A673 (cell line): Measurements from ENCODE around the gene TUBA4B. TPM values are rescaled to one million over a fixed set of nuclear protein-coding genes. Genes with fewer than 3 reads are reported as not detected.
A peak's percentile ranks its signal among the peaks of the same experiment; 100 is the strongest.

Experiments
- BruUV-seq: library from RNA; stranded (reverse); fragments of 400-500 nt; replicated peaks from 2 replicates; lab custom pipeline; 2021; lab: Mats Ljungman, UMichigan
- CTCF ChIA-PET: fragments of 300-600 bp; sonication (Branson Sonifier 250); formaldehyde crosslinking; loops from one replicate; lab custom pipeline; 2022; ENCODE audit warnings: antibody characterized with exemption; lab: Charles Lee
- POLR2A ChIA-PET: fragments of 300-600 bp; sonication (Branson Sonifier 250); formaldehyde crosslinking; loops from one replicate; lab custom pipeline; 2022; ENCODE audit warnings: antibody characterized with exemption; ENCODE audit not compliant: low non-redundant PET; lab: Charles Lee
- DNase-seq: peaks from one replicate; pipeline ENCODE4 v3.0.0-alpha.2; 2015; ENCODE audit warnings: low spot score
- H3K27ac ChIP-seq: fragments of 200-600 bp; sonication (generic); 2 replicates; pipeline ENCODE4 v1.5.1; 2016; ENCODE audit warnings: mixed run types, low read depth, mild to moderate bottlenecking, mixed read lengths, antibody characterized with exemption, low read length; ENCODE audit not compliant: poor library complexity, severe bottlenecking
- H3K27me3 ChIP-seq: fragments of 200-600 bp; sonication (generic); replicated peaks from 2 replicates; pipeline ENCODE4 v1.6.1; 2017; ENCODE audit warnings: mixed run types, low read depth, mild to moderate bottlenecking, mixed read lengths, antibody characterized with exemption, low read length; ENCODE audit not compliant: insufficient read depth, poor library complexity
- H3K36me3 ChIP-seq: fragments of 200-600 bp; sonication (generic); 2 replicates; pipeline ENCODE4 v1.6.1; 2016; ENCODE audit warnings: mixed run types, mild to moderate bottlenecking, mixed read lengths, antibody characterized with exemption, low read length; ENCODE audit not compliant: insufficient read depth, poor library complexity, severe bottlenecking
- H3K4me1 ChIP-seq: fragments of 200-600 bp; sonication (generic); 2 replicates; pipeline ENCODE4 v1.6.1; 2017; ENCODE audit warnings: mixed run types, mild to moderate bottlenecking, mixed read lengths, antibody characterized with exemption, low read length; ENCODE audit not compliant: insufficient read depth, poor library complexity, severe bottlenecking
- H3K4me3 ChIP-seq: fragments of 200-600 bp; sonication (generic); 2 replicates; pipeline ENCODE4 v1.5.1; 2016; ENCODE audit warnings: low read depth, mixed run types, mild to moderate bottlenecking, mixed read lengths, low read length; ENCODE audit not compliant: poor library complexity, severe bottlenecking
- H3K9me3 ChIP-seq: fragments of 200-600 bp; sonication (generic); 2 replicates; pipeline ENCODE4 v1.6.1; 2016; ENCODE audit warnings: mixed run types, low read depth, mild to moderate bottlenecking, mixed read lengths, antibody characterized with exemption, low read length; ENCODE audit not compliant: poor library complexity, severe bottlenecking
- CTCF ChIP-seq: fragments of 300-800, 200-600 bp; sonication (generic); conservative IDR thresholded peaks from 2 replicates; pipeline ENCODE4 v1.5.1; 2017; ENCODE audit warnings: low read depth, mild to moderate bottlenecking, antibody characterized with exemption, low read length, moderate library complexity, mixed read lengths
- EZH2 ChIP-seq: fragments of 200-600 bp; sonication (generic); IDR thresholded peaks from 2 replicates; pipeline ENCODE4 v1.6.1; 2017; ENCODE audit warnings: borderline replicate concordance, low read depth, mild to moderate bottlenecking, mixed read lengths, antibody characterized with exemption, low read length; ENCODE audit not compliant: poor library complexity, severe bottlenecking
- intact Hi-C: fragments of 100-400 bp; cut with micrococcal nuclease; formaldehyde crosslinking; loops from one replicate; pipeline ENCODE4 v1.10.0; 2022; ENCODE audit not compliant: unreplicated experiment
- total RNA-seq: library from RNA; stranded (reverse); gene quantifications from 2 replicates; pipeline ENCODE4 v1.2.3, GENCODE V29; 2021

TUBA4B gene
- total RNA-seq, 1 experiment from 2014 or later, result not detected

GRCh38 chr2:219216535-219216915 is 36.5 kb upstream of the TUBA4B start:
- peak overlapping the region; percentile 91 for H3K27ac ChIP-seq
- no peak for DNase-seq
- ChIA-PET POLR2A (interaction anchor here (0.8 kb wide), 1 partner anchor 16 kb away, joined by 5 read pairs; no protein-coding TSS in a partner anchor), CTCF (no interaction called here)
- peaks cover 64% of the 10 kb centered on the region for H3K36me3 ChIP-seq
- TF ChIP-seq EZH2, result no peak
- TF ChIP-seq CTCF, result no peak
- H3K27me3 ChIP-seq, result no peaks in the 10 kb centered on the region
- H3K4me1 ChIP-seq, result peaks cover 23% of the 10 kb centered on the region
- intact Hi-C loops, result loop anchor here (5.0 kb wide), 1 partner anchor 39 kb away; the partner anchor contains the start of genes CNPPD1 and RETREG2
- no peaks in the 10 kb centered on the region for H3K9me3 ChIP-seq
- BruUV-seq, result no TSS peak
- peak overlapping the region; percentile 66 for H3K4me3 ChIP-seq

- Histone ChIP-seq H3K27me3 (no peaks in the 10 kb centered on the region), H3K36me3 (peaks cover 66% of the 10 kb centered on the region), H3K27ac (peak overlapping the region; percentile 91), H3K9me3 (no peaks in the 10 kb centered on the region), H3K4me1 (peaks cover 23% of the 10 kb centered on the region), H3K4me3 (peak overlapping the region; percentile 66)
- intact Hi-C loops, result loop anchor here (5.0 kb wide), 1 partner anchor 41 kb away; the partner anchor contains the start of genes CNPPD1 and RETREG2
- POLR2A ChIA-PET, result no interaction called here
- no TSS peak for BruUV-seq
- TF ChIP-seq CTCF (no peak), EZH2 (no peak)
- no peak for DNase-seq
- CTCF ChIA-PET, result interaction anchor here (0.6 to 1.0 kb wide), 3 partner anchors 30 to 77 kb away, joined by 4 to 9 read pairs (median 4); no protein-coding TSS in a partner anchor
Measured at GRCh38 chr2:219218217-219218731, 34.8 kb upstream of the TUBA4B start.

GRCh38 chr2:219218732-219219701 is 34.0 kb upstream of the TUBA4B start, which contains the start of gene ABCB6:
Gene ABCB6 (minus strand): TSS chr2:219218958. CDS start chr2:219218673, 285 bp downstream.
- peaks cover 66% of the 10 kb centered on the region for H3K36me3 ChIP-seq
- BruUV-seq, result TSS peak; percentile 57
- intact Hi-C loops, result loop anchor here (5.0 kb wide), 1 partner anchor 42 kb away; the partner anchor contains the start of genes CNPPD1 and RETREG2
- H3K4me3 ChIP-seq, result peak within 1 kb of the TSS; percentile 66
- H3K27ac ChIP-seq, result peak within 1 kb of the TSS; percentile 91
- TF ChIP-seq CTCF (no peak), EZH2 (no peak)
- DNase-seq, result peak; percentile 99
- ChIA-PET CTCF (interaction anchor here (0.6 kb wide), 1 partner anchor 29 kb away, joined by 4 read pairs; no protein-coding TSS in a partner anchor), POLR2A (no interaction called here)
- H3K4me1 ChIP-seq, result peaks cover 23% of the 10 kb centered on the region
- H3K27me3 ChIP-seq, result no peaks in the 10 kb centered on the region
- no peaks in the 10 kb centered on the region for H3K9me3 ChIP-seq
